Lung (tissue), 12 donors: Measurements from ENCODE around the gene POSTN. TPM values are rescaled to one million over a fixed set of nuclear protein-coding genes. Genes with fewer than 3 reads are reported as not detected.
"Not testable (repeated sequence)": the region's sequence is repeated elsewhere in the genome, so short reads cannot be mapped to it uniquely, and the experiment has no call there.

ENCODE experiments used
- ATAC-seq: fragments of 200-7000 bp; cut with Tn5 transposase; one replicate; pipeline ENCODE4 v1.9.1; 2020; ENCODE audit warnings: moderate number of reproducible peaks; ENCODE audit not compliant: insufficient read depth, low FRiP score
- DNase-seq, 3 donors: peaks; one replicate each; pipeline ENCODE4 v3.0.0-alpha.2; 2013 to 2017
- H3K27ac ChIP-seq, 2 donors: one replicate each; pipeline ENCODE4 v1.5.1; 2013; ENCODE audit warnings: mild to moderate bottlenecking in 2 of 2, moderate library complexity in 2 of 2, control low read depth in 1 of 2, inconsistent platforms in 1 of 2, low read depth in 1 of 2, low read length in 1 of 2
- H3K27me3 ChIP-seq, 3 donors: one replicate each; pipeline ENCODE4 v1.5.1; 2013; ENCODE audit warnings: low read length in 2 of 3; ENCODE audit not compliant: control insufficient read depth in 3 of 3, insufficient read depth in 3 of 3
- H3K36me3 ChIP-seq, 4 donors: one replicate each; pipeline ENCODE4 v1.5.1; 2013; ENCODE audit warnings: low read length in 4 of 4, mild to moderate bottlenecking in 1 of 4, moderate library complexity in 1 of 4; ENCODE audit not compliant: control insufficient read depth in 4 of 4, insufficient read depth in 4 of 4
- H3K4me1 ChIP-seq, 5 donors: one replicate each; pipeline ENCODE4 v1.5.1; 2013; ENCODE audit warnings: low read length in 5 of 5, mild to moderate bottlenecking in 2 of 5, moderate library complexity in 1 of 5; ENCODE audit not compliant: control insufficient read depth in 5 of 5, insufficient read depth in 5 of 5
- H3K4me3 ChIP-seq: one replicate; pipeline ENCODE4 v1.5.1; 2013; ENCODE audit warnings: mild to moderate bottlenecking, control low read depth, moderate library complexity
- H3K9ac ChIP-seq, 2 donors: one replicate each; pipeline ENCODE4 v1.5.1; 2013; ENCODE audit warnings: low read length in 2 of 2, control low read depth in 1 of 2; ENCODE audit not compliant: insufficient read depth in 1 of 2
- H3K9me3 ChIP-seq, 4 donors: one replicate each; pipeline ENCODE4 v1.5.1; 2013; ENCODE audit warnings: low read length in 3 of 4, mild to moderate bottlenecking in 1 of 4, moderate library complexity in 1 of 4; ENCODE audit not compliant: control insufficient read depth in 4 of 4, insufficient read depth in 3 of 4
- WGBS, 2 donors: extraction: QIAGEN DNeasy Blood & Tissue Kit; methylation state at CpG; one replicate each; pipeline ENCODE4 v1.1.7; 2013; 5-methylcytosine and 5-hydroxymethylcytosine counted together
- polyA plus RNA-seq, 2 donors: library from polyadenylated mRNA; stranded (reverse); fragments of 200-250 nt; gene quantifications; one replicate each; pipeline ENCODE4 v1.2.1, GENCODE V29; 2013
- total RNA-seq, 2 donors: library from RNA; depleted of rRNA in 1 of 2; stranded (reverse); fragments of >200 nt in 1 of 2; gene quantifications; one replicate each; pipeline ENCODE4 v1.2.1, GENCODE V29; 2014 to 2021
- TF ChIP-seq, protein P1 (sequence below): IDR thresholded peaks from 2 replicates; pipeline ENCODE4 v1.5.1; 2012; ENCODE audit warnings: mild to moderate bottlenecking; ENCODE audit errors: control extremely low read depth, extremely low read depth
- donor health status: control.
- donor health status: control.
- donor health status: Bipolar disorder and iron deficiency.
- donor health status: healthy.
- donor health status: DM: yes; HTN: yes; CAD: no.

The POSTN gene
- total and polyA plus RNA-seq, 4 donors: 9.3 to 280 (median 21.7) TPM

DNA sequence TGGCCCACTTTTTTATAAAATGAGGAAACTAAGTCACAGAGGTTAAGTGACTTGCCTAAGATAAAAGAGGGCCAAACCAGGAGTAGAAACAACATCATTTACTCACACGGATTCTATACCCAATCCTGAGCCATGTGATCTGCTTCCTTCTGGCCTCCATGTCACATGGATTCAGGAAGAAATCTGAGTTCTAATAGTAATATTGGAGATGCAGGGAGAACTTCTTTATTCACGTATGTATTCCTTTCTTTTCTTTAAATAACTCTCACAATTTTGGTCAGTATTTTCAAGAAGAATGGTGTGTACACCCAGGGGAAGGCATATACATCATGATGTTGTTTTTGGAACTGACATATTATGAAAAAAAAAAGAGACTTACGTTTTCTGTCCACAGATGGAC lies 1.8 kb downstream of the POSTN start:
- Histone ChIP-seq H3K36me3 (peaks cover 0 to 3% (median under 1%) of the 10 kb centered on the region in 4 donors), H3K9ac (peak overlapping the region in 1 of 2 donors; percentile 91), H3K27me3 (no peaks in the 10 kb centered on the region), H3K9me3 (no peaks in the 10 kb centered on the region), H3K4me3 (no peak overlapping the region), H3K4me1 (peaks cover 0 to 51% (median 5%) of the 10 kb centered on the region in 5 donors), H3K27ac (no peak overlapping the region)
- ATAC-seq (no peak), DNase-seq (peak in 1 of 3 donors; percentile 41)
- WGBS, 2 donors: 52 to 72% methylated on average over 3 of the region's 3 CpGs
- TF ChIP-seq, protein P1, sequence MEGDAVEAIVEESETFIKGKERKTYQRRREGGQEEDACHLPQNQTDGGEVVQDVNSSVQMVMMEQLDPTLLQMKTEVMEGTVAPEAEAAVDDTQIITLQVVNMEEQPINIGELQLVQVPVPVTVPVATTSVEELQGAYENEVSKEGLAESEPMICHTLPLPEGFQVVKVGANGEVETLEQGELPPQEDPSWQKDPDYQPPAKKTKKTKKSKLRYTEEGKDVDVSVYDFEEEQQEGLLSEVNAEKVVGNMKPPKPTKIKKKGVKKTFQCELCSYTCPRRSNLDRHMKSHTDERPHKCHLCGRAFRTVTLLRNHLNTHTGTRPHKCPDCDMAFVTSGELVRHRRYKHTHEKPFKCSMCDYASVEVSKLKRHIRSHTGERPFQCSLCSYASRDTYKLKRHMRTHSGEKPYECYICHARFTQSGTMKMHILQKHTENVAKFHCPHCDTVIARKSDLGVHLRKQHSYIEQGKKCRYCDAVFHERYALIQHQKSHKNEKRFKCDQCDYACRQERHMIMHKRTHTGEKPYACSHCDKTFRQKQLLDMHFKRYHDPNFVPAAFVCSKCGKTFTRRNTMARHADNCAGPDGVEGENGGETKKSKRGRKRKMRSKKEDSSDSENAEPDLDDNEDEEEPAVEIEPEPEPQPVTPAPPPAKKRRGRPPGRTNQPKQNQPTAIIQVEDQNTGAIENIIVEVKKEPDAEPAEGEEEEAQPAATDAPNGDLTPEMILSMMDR: no peak

DNA sequence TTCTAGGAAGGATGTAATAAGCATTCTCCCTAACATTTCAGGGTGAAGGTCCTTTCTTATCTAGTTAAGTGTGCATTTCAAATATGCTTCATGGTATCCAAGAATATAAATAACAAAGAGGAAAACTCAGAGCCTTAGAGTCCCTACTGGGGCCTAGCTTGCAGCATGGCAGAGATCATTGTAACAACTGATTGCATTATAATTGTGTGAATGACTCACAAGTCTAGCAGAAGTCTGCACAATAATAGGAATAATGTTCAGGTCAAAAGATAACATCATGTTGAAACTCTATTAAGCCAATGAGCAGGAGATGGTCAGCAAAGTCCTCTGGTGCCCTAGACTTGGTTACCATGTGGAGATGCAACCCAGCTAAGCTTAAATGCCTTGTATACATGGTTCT lies 3.4 kb downstream of the POSTN start:
- Histone ChIP-seq H3K27me3 (no peaks in the 10 kb centered on the region), H3K9me3 (no peaks in the 10 kb centered on the region), H3K4me1 (peaks cover 0 to 42% (median 5%) of the 10 kb centered on the region in 5 donors), H3K9ac (no peak overlapping the region), H3K4me3 (no peak overlapping the region), H3K36me3 (peaks cover 0 to 11% (median 1%) of the 10 kb centered on the region in 4 donors), H3K27ac (no peak overlapping the region)
- TF ChIP-seq, protein P1: no peak
- DNase-seq (peak in 2 of 3 donors; percentile 45 to 50), ATAC-seq (no peak)

DNA sequence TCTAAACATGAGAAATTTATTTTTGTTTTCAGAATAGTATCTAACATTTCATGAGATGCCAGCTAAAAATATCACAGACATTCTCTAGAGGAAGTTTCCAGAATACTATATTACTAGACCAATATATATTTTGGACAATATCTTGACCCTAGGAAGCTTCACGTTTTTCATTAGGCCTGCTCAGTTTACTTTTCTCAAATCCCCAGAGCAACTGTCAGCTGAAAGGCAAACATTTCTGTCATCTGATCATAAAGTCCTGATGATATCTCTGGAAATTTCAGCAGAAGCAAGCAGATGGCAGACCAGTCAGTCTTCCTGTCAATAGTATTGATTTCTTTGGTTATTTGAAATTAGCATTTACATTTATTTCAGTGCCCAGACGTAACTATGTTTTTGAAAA lies 4.0 kb downstream of the POSTN start:
- Histone ChIP-seq H3K9ac (no peak overlapping the region), H3K27me3 (no peaks in the 10 kb centered on the region), H3K9me3 (no peaks in the 10 kb centered on the region), H3K4me1 (peaks cover 0 to 36% (median 5%) of the 10 kb centered on the region in 5 donors), H3K27ac (no peak overlapping the region), H3K4me3 (no peak overlapping the region), H3K36me3 (peaks cover 0 to 11% (median 1%) of the 10 kb centered on the region in 4 donors)
- DNase-seq: peak in 2 of 3 donors; percentile 32 to 33
- ATAC-seq: no peak
- TF ChIP-seq, protein P1: no peak
- 61 to 71% methylated on average over 2 of the region's 2 CpGs for WGBS, 2 donors

DNA sequence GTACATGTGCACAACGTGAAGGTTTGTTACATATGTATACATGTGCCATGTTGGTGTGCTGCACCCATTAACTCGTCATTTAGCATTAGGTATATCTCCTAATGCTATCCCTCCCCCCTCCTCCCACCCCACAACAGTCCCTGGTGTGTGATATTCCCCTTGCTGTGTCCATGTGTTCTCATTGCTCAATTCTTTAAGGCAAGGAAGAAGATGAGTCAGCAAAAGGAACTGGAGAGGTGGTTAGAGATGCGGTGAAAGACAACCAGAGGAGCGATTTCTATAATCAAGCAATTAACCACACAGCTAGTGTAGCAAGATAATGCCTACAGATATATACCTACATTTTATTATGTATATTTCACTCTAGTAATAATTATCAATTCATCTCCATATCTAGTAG lies 9.2 kb downstream of the POSTN start:
- not testable (repeated sequence) for H3K27ac ChIP-seq, H3K9me3 ChIP-seq, H3K27me3 ChIP-seq, H3K9ac ChIP-seq, ATAC-seq, H3K4me1 ChIP-seq, H3K4me3 ChIP-seq, DNase-seq
- H3K36me3 ChIP-seq: peaks cover 0 to 37% (median 9%) of the 10 kb centered on the region in 4 donors
- WGBS, 2 donors: 58 to 86% methylated on average over 3 to 4 of the region's 4 CpGs
